ENCODE measurements around the gene NUP58.

- no peak for TF ChIP-seq CTCF (IDR thresholded peaks at IDR 0.05)
- TF ChIP-seq POLR2A (IDR thresholded peaks at IDR 0.05) = no peak
- no peak for TF ChIP-seq EP300 (IDR thresholded peaks at IDR 0.05)
These were observed 79.4 kb downstream of the NUP58 start for GRCh38 chr13:25380741-25381324.
